GM12891 (cell line): ENCODE results near the gene CPS1.

Experiments
- PAX5 ChIP-seq: IDR thresholded peaks from 2 replicates; pipeline ENCODE4 v1.6.1; 2011; ENCODE audit warnings: low read length, moderate library complexity, mild to moderate bottlenecking; ENCODE audit not compliant: insufficient read depth, severe bottlenecking
- POLR2A ChIP-seq: IDR thresholded peaks from 2 replicates; pipeline ENCODE4 v1.6.1; 2011; ENCODE audit warnings: low read depth, low read length, control low read depth
- POLR2AphosphoS5 ChIP-seq: IDR thresholded peaks from 2 replicates; pipeline ENCODE4 v1.6.1; 2011; ENCODE audit warnings: low read depth, low read length, control low read depth
- POU2F2 ChIP-seq: IDR thresholded peaks from 2 replicates; pipeline ENCODE4 v1.6.1; 2011; ENCODE audit warnings: low read depth, mild to moderate bottlenecking, control low read depth, low read length, moderate library complexity
- SPI1 ChIP-seq: IDR thresholded peaks from 2 replicates; pipeline ENCODE4 v1.6.1; 2011; ENCODE audit warnings: low read depth, low read length, control low read depth
- TAF1 ChIP-seq: IDR thresholded peaks from 2 replicates; pipeline ENCODE4 v1.6.1; 2011; ENCODE audit warnings: low read depth, low read length, control low read depth

DNA sequence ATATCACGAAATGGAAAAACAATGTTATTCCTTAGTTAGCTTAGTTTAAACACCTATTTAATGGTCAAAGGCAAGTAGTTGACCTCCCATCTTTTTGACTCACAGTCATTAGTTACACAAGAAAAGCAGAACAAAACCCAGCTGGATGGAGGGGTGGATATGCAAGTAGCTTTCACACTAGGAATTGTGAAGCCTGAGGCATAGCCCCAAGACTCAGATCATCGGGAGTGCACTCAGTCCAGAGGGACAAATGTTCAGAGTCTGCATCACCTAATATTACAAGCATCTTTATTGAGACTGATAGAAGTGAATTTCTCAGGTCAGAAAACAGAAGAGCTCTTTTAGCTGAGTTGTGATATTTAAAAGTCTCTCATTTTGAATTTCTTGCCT lies 15.5 kb upstream of the CPS1 start:
- TF ChIP-seq TAF1 = no peak
- TF ChIP-seq POLR2A = no peak
- no peak for TF ChIP-seq POLR2AphosphoS5
- TF ChIP-seq SPI1 = no peak
- TF ChIP-seq PAX5 = no peak
- TF ChIP-seq POU2F2 = no peak
